AG08395 (cell line): ENCODE results near the gene DISP3.
"Not testable (repeated sequence)": the region's sequence is repeated elsewhere in the genome, so short reads cannot be mapped to it uniquely, and the experiment has no call there.

Experiments
- DNase-seq: peaks from one replicate; pipeline ENCODE4 v3.0.0; 2012; ENCODE audit warnings: mixed read lengths, low spot score

The DISP3 gene

DNA sequence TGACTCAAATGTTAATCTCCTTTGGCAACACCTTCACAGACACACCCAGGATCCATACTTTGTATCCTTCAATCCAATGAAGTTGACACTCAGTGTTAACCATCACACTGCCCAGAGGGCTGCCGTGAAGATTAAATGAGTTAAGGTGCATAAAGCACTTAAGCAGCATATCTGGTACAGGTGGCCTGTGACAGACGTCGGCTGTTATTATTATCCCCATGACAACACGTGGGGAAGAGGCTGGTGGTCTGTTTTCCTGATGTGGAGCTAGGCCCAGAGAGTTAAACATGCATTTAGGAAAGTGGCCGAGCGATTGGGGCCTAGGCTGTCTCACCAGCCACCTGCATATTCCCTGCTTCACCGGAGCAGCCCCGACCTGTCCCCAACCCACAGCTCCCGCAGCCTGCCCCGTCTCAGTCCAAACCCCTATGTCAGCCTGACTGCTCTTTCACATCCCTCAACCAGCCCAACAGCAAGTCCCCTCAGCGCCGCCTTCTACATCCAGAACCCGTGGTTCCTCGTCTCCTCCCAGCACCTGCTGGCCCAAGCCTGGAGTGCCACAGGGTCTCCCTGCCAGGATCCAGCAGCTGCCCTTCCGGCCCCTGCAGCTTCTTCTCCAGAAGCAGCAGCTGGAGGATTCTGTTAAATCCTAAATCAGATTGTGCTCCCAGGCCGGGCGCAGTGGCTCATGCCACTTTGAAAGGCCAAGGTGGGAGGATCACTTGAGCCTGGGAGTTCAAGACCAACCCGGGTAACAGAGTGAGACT, 97.3 kb downstream of the DISP3 start:
- DNase-seq, result no peak

DNA sequence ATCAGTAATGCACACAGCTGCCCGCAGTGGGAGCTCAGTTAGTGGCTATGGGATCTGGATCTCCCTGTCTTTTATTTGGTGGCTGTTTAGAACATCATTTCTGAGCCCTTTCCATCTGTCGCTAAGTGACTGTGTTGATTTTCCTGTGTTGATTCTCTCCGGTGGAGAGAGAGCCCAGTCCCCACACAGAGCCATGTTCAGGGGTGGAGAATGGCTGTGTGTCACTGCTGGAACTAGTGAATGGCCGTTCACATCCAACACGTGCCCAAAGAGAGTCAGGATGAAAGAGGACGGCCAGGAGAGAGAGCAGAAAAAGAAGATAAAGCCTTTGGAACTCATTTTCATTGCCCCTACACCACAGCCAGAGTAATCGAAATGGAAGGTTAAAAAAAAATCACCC, 99.0 kb downstream of the DISP3 start:
- DNase-seq, result no peak

DNA sequence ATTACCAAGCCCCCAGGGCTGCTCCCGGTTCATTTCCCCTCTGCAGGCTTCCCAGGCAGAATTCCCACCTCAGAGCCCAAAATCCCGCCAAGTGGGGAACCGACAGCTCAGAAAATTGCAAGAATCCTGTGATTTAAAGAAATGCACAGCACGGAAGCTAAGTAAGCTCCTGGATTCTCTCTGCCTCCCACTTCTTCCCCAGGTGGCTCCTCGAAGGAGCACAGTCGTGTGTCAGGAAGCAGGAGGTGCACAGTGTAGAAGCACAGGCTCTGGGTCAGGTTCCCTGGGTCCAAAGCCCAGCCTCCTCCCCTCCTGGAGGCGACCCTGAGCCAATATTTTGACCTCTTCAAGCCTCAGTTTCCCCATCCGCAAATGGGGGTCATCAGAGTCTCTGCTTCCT, 100.6 kb downstream of the DISP3 start:
- DNase-seq, result no peak

DNA sequence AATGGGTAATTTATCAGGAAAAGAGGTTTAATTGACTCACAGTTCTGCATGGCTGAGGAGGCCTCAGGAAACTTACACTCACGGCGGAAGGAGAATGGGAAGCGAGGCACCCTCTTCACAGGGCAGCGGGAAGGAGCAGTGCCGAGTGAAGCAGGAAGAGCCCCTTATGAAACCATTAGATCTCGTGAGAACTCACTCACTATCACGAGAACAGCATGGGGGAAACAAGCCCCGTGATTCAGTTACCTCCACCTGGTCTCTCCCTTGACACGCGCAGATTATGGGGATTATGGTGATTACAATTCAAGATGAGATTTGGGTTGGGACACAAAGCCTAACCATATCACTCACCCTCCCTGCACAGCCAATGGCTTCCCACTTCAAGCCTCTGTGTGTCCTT, 101.1 kb downstream of the DISP3 start:
- not testable (repeated sequence) for DNase-seq

DNA sequence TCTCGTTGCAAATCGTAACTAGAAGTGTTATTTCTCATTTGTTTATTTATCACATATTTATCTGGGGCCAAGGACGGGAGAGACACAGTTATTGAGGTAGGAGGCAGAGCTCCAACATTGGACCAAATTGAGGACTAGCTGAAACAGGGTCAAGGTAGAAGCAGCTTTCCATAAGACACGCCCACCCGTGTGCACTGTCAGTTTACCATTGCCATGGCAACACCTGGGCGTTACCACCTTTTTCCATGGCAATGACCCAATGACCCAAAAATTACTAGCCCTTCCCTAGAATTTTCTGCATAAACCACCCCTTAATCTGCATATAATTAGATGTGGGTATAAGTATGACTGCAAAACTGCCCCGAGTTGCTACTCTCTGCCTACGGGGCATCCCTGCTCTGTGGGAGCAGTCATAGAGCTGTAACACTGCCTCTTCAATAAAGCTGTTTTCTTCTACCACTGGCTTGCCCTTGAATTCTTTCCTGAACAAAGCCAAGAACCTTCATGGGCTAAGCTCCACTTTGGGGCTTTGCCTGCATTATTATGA, 102.6 kb downstream of the DISP3 start:
- no peak for DNase-seq

DNA sequence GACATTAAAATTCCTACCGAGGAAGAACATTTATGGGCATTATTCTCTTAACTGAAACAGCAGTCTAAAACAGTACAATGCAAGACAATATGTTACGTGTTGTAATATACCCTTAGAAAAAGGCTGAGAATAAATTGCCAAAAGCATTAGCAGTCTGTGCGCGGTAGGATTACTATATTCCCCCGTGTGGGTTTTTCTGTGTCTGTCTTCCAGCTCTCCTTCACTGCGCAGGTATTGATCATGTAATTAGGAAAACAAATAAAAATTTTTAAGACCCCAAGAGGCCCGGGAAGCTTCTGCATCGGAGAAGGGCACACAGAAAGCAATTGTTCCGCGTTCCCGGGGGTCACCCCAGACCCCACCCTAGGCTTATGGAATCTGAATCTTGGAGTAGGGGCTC, 106.4 kb downstream of the DISP3 start:
- no peak for DNase-seq
